Chondrocyte (in vitro differentiated cells): ENCODE data around the gene PPIL3. TPM values are rescaled to one million over a fixed set of nuclear protein-coding genes. Genes with fewer than 3 reads are reported as not detected.

ENCODE experiments used
- DNase-seq: peaks from one replicate; pipeline ENCODE4 v3.0.0; 2021; ENCODE audit warnings: mixed read lengths, low spot score
- H3K27ac Mint-ChIP-seq: one replicate; pipeline ENCODE4 v1.8.0; 2021; ENCODE audit warnings: mild to moderate bottlenecking, moderate library complexity, mixed read lengths; ENCODE audit not compliant: unreplicated experiment
- H3K27me3 Mint-ChIP-seq: 2 replicates; pipeline ENCODE4 v1.8.0; 2021; ENCODE audit warnings: low read depth, mixed read lengths
- H3K36me3 Mint-ChIP-seq: 2 replicates; pipeline ENCODE4 v1.8.0; 2021; ENCODE audit warnings: low read depth, mixed read lengths
- H3K4me1 Mint-ChIP-seq: 2 replicates; pipeline ENCODE4 v1.8.0; 2021; ENCODE audit warnings: low read depth, mild to moderate bottlenecking, mixed read lengths
- H3K4me3 Mint-ChIP-seq: one replicate; pipeline ENCODE4 v1.8.0; 2021; ENCODE audit warnings: mild to moderate bottlenecking, moderate library complexity, mixed read lengths; ENCODE audit not compliant: unreplicated experiment
- H3K9me3 Mint-ChIP-seq: 2 replicates; pipeline ENCODE4 v1.8.0; 2021; ENCODE audit warnings: low read depth, mixed read lengths
- total RNA-seq: library from RNA; stranded (reverse); gene quantifications from 3 replicates; pipeline ENCODE4 v1.2.1, GENCODE V29; 2021
- TF ChIP-seq, protein P1 (sequence below): fragments of 200-600 bp; sonication (generic); IDR thresholded peaks from 2 replicates; pipeline ENCODE4 v1.5.0; 2021; ENCODE audit warnings: antibody characterized with exemption, mild to moderate bottlenecking, moderate library complexity

PPIL3 gene
- total RNA-seq, 1 donor from 2014 or later: 34.8 TPM

GRCh38 chr2:200847269-200847668 lies 41.6 kb downstream of the PPIL3 start:
- TF ChIP-seq, protein P1, sequence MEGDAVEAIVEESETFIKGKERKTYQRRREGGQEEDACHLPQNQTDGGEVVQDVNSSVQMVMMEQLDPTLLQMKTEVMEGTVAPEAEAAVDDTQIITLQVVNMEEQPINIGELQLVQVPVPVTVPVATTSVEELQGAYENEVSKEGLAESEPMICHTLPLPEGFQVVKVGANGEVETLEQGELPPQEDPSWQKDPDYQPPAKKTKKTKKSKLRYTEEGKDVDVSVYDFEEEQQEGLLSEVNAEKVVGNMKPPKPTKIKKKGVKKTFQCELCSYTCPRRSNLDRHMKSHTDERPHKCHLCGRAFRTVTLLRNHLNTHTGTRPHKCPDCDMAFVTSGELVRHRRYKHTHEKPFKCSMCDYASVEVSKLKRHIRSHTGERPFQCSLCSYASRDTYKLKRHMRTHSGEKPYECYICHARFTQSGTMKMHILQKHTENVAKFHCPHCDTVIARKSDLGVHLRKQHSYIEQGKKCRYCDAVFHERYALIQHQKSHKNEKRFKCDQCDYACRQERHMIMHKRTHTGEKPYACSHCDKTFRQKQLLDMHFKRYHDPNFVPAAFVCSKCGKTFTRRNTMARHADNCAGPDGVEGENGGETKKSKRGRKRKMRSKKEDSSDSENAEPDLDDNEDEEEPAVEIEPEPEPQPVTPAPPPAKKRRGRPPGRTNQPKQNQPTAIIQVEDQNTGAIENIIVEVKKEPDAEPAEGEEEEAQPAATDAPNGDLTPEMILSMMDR: no peak

DNA sequence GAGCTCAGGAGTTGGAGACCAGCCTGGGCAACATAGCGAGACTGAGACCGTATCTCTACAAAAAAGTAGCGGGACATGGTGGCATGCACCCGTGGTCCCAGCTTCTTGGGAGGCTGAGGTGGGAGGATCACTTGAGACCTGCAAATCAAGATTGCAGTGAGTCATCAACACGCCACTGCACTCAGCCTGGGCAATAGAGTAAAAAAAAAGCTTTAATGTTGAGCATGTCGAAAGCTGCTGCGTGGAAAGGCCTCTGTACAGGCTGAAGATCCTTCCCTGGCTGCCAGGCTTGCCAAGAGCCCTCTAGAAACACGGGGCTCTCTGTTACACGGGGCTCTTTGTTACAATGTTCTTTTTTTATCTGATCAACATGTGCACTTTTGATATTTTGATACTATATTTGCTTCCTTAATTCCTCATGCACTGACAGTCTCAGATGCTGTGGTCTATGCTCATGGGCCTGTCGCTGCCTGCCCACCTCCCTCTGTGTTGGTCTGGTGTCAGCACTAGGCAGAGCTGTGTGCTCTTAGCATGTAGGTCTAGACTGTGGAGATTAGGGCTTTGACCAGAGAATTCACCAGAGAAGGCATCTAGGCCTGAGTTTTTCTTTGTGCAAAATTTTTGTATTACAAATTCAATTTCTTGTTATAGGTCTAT lies 43.1 kb downstream of the PPIL3 start:
- H3K4me1 Mint-ChIP-seq: no peaks in the 10 kb centered on the region
- H3K36me3 Mint-ChIP-seq: peaks cover 6% of the 10 kb centered on the region
- TF ChIP-seq, protein P1: no peak
- no peaks in the 10 kb centered on the region for H3K9me3 Mint-ChIP-seq
- peak overlapping the region; percentile 51 for H3K27ac Mint-ChIP-seq
- H3K27me3 Mint-ChIP-seq: no peaks in the 10 kb centered on the region
- no peak overlapping the region for H3K4me3 Mint-ChIP-seq
- peak; percentile 20 for DNase-seq

More at GRCh38 chr2:200847269-200847668, 41.6 kb downstream of the PPIL3 start:
- no peak overlapping the region for H3K27ac Mint-ChIP-seq
- no peaks in the 10 kb centered on the region for H3K4me1 Mint-ChIP-seq
- no peak for DNase-seq
- no peak overlapping the region for H3K4me3 Mint-ChIP-seq
- H3K36me3 Mint-ChIP-seq: peaks cover 19% of the 10 kb centered on the region
- no peaks in the 10 kb centered on the region for H3K27me3 Mint-ChIP-seq
- no peaks in the 10 kb centered on the region for H3K9me3 Mint-ChIP-seq

DNA sequence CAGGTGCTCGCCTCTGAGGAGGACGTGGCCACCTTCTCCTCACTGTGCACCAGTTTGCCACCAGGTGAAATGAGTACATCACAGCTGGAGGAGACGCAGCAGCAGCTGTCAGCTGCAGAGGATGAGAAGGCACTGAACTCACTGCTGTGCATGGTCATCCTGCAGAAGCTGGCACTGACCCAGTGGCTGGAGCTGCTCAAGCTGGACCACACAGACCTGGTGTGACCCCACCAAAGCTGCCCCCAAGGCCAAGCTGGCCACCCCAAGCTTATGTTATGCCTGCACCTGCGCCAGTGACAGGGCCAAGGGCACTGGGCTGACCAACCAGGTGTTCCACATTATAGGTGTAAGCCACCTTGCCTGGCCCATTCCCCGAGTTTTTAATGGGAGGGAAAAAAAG lies 43.7 kb downstream of the PPIL3 start:
- Mint-ChIP-seq H3K4me1 (no peaks in the 10 kb centered on the region), H3K36me3 (no peaks in the 10 kb centered on the region), H3K9me3 (no peaks in the 10 kb centered on the region), H3K27me3 (no peaks in the 10 kb centered on the region), H3K4me3 (no peak overlapping the region), H3K27ac (no peak overlapping the region)
- peak; percentile 85 for DNase-seq
- TF ChIP-seq, protein P1: no peak

DNA sequence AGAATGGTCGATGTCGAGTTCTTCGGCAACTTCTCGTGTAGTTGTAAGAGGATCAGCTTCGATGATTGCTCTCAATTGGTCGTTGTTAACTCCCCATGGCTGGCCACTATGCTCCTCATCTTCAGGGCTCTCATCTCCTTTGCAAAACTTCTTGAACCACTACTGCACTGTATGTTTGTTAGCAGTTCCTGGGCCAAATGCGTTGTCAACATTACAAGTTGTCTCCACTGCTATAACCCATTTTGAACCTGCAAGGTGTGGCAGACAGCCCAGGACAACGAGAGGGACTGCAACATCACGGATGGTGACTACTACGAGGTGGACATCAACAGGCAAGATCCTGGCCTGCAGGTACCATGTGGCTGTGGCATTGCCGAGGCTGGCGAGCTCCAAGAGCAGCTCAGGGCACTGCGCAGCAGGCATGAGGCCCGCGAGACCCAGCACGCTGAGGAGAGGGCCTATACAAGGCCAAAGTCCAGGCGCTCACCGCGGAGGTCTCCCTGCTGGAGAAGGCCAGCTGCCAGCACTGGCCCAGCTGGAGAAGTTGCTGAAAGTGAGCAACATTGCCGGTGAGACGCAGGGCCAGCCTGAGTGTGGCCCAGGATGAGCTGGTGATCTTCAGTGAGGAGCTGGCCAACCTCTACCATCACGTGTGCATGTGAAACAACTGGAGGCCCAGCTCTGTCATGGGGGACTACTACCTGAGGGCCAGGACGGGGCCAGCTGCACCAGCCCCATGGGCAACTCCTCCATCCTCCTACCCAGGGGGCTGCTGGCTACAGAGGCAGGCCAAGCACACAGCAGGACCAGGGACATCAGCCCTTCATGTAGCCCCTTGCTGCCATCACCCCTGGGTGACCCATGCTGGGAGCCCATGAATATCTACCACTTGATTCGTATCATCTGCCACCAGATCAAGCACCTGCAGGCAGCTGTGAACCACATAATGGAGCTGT lies 44.6 kb downstream of the PPIL3 start:
- no peaks in the 10 kb centered on the region for H3K9me3 Mint-ChIP-seq
- H3K4me1 Mint-ChIP-seq: no peaks in the 10 kb centered on the region
- TF ChIP-seq, protein P1: no peak
- H3K27ac Mint-ChIP-seq: no peak overlapping the region
- H3K4me3 Mint-ChIP-seq: no peak overlapping the region
- no peaks in the 10 kb centered on the region for H3K27me3 Mint-ChIP-seq
- H3K36me3 Mint-ChIP-seq: no peaks in the 10 kb centered on the region
- peak; percentile 89 for DNase-seq

GRCh38 chr2:200839513-200839912 lies 49.4 kb downstream of the PPIL3 start:
- DNase-seq: no peak
- Mint-ChIP-seq H3K4me3 (no peak overlapping the region), H3K27ac (no peak overlapping the region), H3K9me3 (peaks cover 11% of the 10 kb centered on the region), H3K4me1 (no peaks in the 10 kb centered on the region), H3K36me3 (no peaks in the 10 kb centered on the region), H3K27me3 (no peaks in the 10 kb centered on the region)
- TF ChIP-seq, protein P1: no peak
